Fibroblast of villous mesenchyme (primary cell): ENCODE measurements around the gene TAMALIN. TPM values are rescaled to one million over a fixed set of nuclear protein-coding genes. Genes with fewer than 3 reads are reported as not detected.
A peak's percentile ranks its signal among the peaks of the same experiment; 100 is the strongest.

Experiments
- DNase-seq: peaks from one replicate; pipeline ENCODE4 v3.0.0-alpha.2; 2010; ENCODE audit warnings: low read depth
- H3K4me3 ChIP-seq: 2 replicates; pipeline ENCODE4 v1.5.1; 2011; ENCODE audit warnings: low read depth, mild to moderate bottlenecking, low read length
- CTCF ChIP-seq: IDR thresholded peaks from 2 replicates; pipeline ENCODE4 v1.5.1; 2012; ENCODE audit warnings: low read depth, mild to moderate bottlenecking, low read length; ENCODE audit not compliant: insufficient read depth
- total RNA-seq: library from RNA; depleted of rRNA; stranded (reverse); fragments of >200 nt; gene quantifications from 2 replicates; pipeline ENCODE4 v1.2.3, GENCODE V29; 2012

The TAMALIN gene
- total RNA-seq, 1 donor, result 2.2 TPM

- TF ChIP-seq CTCF, result no peak
- DNase-seq, result no peak
- peak overlapping the region; percentile 44 for H3K4me3 ChIP-seq
These were observed 643 bp upstream of the TAMALIN start for GRCh38 chr12:52005903-52006703.

GRCh38 chr12:52007158-52007921, 594 bp downstream of the TAMALIN start:
- DNase-seq, result no peak
- no peak for TF ChIP-seq CTCF
- H3K4me3 ChIP-seq, result peak overlapping the region; percentile 77

- TF ChIP-seq CTCF, result no peak
- DNase-seq, result no peak
- peak overlapping the region; percentile 77 for H3K4me3 ChIP-seq
These were observed 1.3 kb downstream of the TAMALIN start for GRCh38 chr12:52007982-52008510.

- no peak overlapping the region for H3K4me3 ChIP-seq
- no peak for DNase-seq
- TF ChIP-seq CTCF, result no peak
These were observed 2.5 kb downstream of the TAMALIN start for GRCh38 chr12:52009081-52009751.

GRCh38 chr12:52010152-52010622, 3.4 kb downstream of the TAMALIN start:
- TF ChIP-seq CTCF, result no peak
- peak; percentile 90 for DNase-seq
- H3K4me3 ChIP-seq, result peak overlapping the region; percentile 19

- DNase-seq, result no peak
- no peak for TF ChIP-seq CTCF
- H3K4me3 ChIP-seq, result peak overlapping the region; percentile 19
These were observed 4.2 kb downstream of the TAMALIN start for GRCh38 chr12:52010692-52011601.
